H7 (cell line): ENCODE measurements around the gene KLHL24. TPM values are rescaled to one million over a fixed set of nuclear protein-coding genes. Genes with fewer than 3 reads are reported as not detected.
"Not testable (repeated sequence)": the region's sequence is repeated elsewhere in the genome, so short reads cannot be mapped to it uniquely, and the experiment has no call there.

Experiments
- DNase-seq: peaks from one replicate; pipeline ENCODE4 v3.0.0; 2012
- H3K27me3 ChIP-seq: 2 replicates; pipeline ENCODE4 v1.6.0; 2011; ENCODE audit warnings: mild to moderate bottlenecking, low read length; ENCODE audit not compliant: control insufficient read depth, insufficient read depth
- H3K36me3 ChIP-seq: replicated peaks from 2 replicates; pipeline ENCODE4 v1.5.1; 2011; ENCODE audit warnings: low read length; ENCODE audit not compliant: control insufficient read depth, insufficient read depth
- H3K4me3 ChIP-seq: 2 replicates; pipeline ENCODE4 v1.5.1; 2011; ENCODE audit warnings: low read depth, mild to moderate bottlenecking, control low read depth, low read length, moderate library complexity; ENCODE audit not compliant: insufficient read depth
- total RNA-seq: library from RNA; depleted of rRNA; stranded (reverse); fragments of >200 nt; shearing (Covaris generic); gene quantifications from 2 replicates; pipeline ENCODE4 v1.2.3, GENCODE V29; 2014

The KLHL24 gene
- total RNA-seq, 1 experiment from 2014 or later: 27.9 TPM

- DNase-seq: no peak
Observed at GRCh38 chr3:183644244-183644643, 8.8 kb downstream of the KLHL24 start.

GRCh38 chr3:183645254-183645653 lies 9.8 kb downstream of the KLHL24 start:
- no peaks in the 10 kb centered on the region; the same call in 1 of the 2 replicates for H3K36me3 ChIP-seq
- no peak overlapping the region for H3K4me3 ChIP-seq
- H3K27me3 ChIP-seq: no peaks in the 10 kb centered on the region
- no peak for DNase-seq

More at GRCh38 chr3:183644244-183644643, 8.8 kb downstream of the KLHL24 start:
- Histone ChIP-seq H3K4me3 (no peak overlapping the region), H3K36me3 (no peaks in the 10 kb centered on the region; the same call in 1 of the 2 replicates), H3K27me3 (no peaks in the 10 kb centered on the region)

- Histone ChIP-seq H3K36me3 (peaks cover 8% of the 10 kb centered on the region), H3K4me3 (no peak overlapping the region), H3K27me3 (no peaks in the 10 kb centered on the region)
- DNase-seq: no peak
Observed at GRCh38 chr3:183650554-183650953, 15.1 kb downstream of the KLHL24 start.

- DNase-seq: no peak
- H3K36me3 ChIP-seq: peaks cover 8% of the 10 kb centered on the region
- H3K4me3 ChIP-seq: no peak overlapping the region
- H3K27me3 ChIP-seq: no peaks in the 10 kb centered on the region
Observed at GRCh38 chr3:183653209-183654064, 18.0 kb downstream of the KLHL24 start.

- H3K4me3 ChIP-seq: no peak overlapping the region
- no peak for DNase-seq
- H3K27me3 ChIP-seq: no peaks in the 10 kb centered on the region
- H3K36me3 ChIP-seq: peaks cover 8% of the 10 kb centered on the region
Observed at GRCh38 chr3:183654727-183655126, 19.3 kb downstream of the KLHL24 start.

GRCh38 chr3:183662099-183662498 lies 26.7 kb downstream of the KLHL24 start:
- DNase-seq: no peak
- Histone ChIP-seq H3K27me3 (no peaks in the 10 kb centered on the region), H3K36me3 (peaks cover 6% of the 10 kb centered on the region), H3K4me3 (no peak overlapping the region)

GRCh38 chr3:183664913-183665381 lies 29.5 kb downstream of the KLHL24 start:
- no peaks in the 10 kb centered on the region for H3K27me3 ChIP-seq
- no peak overlapping the region for H3K4me3 ChIP-seq
- DNase-seq: no peak
- H3K36me3 ChIP-seq: peaks cover 11% of the 10 kb centered on the region

- no peaks in the 10 kb centered on the region for H3K27me3 ChIP-seq
- DNase-seq: no peak
- no peaks in the 10 kb centered on the region for H3K36me3 ChIP-seq
- no peak overlapping the region for H3K4me3 ChIP-seq
Observed at GRCh38 chr3:183680061-183680460, 44.6 kb downstream of the KLHL24 start.

GRCh38 chr3:183687705-183688104 lies 52.3 kb downstream of the KLHL24 start:
- Histone ChIP-seq H3K4me3 (no peak overlapping the region), H3K36me3 (no peaks in the 10 kb centered on the region), H3K27me3 (no peaks in the 10 kb centered on the region)
- no peak for DNase-seq

GRCh38 chr3:183688874-183689273 lies 53.5 kb downstream of the KLHL24 start:
- no peak overlapping the region for H3K4me3 ChIP-seq
- no peaks in the 10 kb centered on the region for H3K27me3 ChIP-seq
- no peaks in the 10 kb centered on the region for H3K36me3 ChIP-seq
- DNase-seq: no peak

- H3K36me3 ChIP-seq, H3K4me3 ChIP-seq, H3K27me3 ChIP-seq, DNase-seq: not testable (repeated sequence)
Observed at GRCh38 chr3:183689621-183690020, 54.2 kb downstream of the KLHL24 start.

GRCh38 chr3:183690402-183690995 lies 55.1 kb downstream of the KLHL24 start:
- DNase-seq: no peak
- H3K27me3 ChIP-seq: no peaks in the 10 kb centered on the region
- H3K4me3 ChIP-seq: no peak overlapping the region
- H3K36me3 ChIP-seq: no peaks in the 10 kb centered on the region

GRCh38 chr3:183692436-183692835 lies 57.0 kb downstream of the KLHL24 start:
- Histone ChIP-seq H3K36me3 (no peaks in the 10 kb centered on the region), H3K4me3 (no peak overlapping the region), H3K27me3 (no peaks in the 10 kb centered on the region)
- peak; percentile 17 for DNase-seq

GRCh38 chr3:183695569-183696364 lies 60.3 kb downstream of the KLHL24 start:
- no peaks in the 10 kb centered on the region for H3K36me3 ChIP-seq
- no peaks in the 10 kb centered on the region for H3K27me3 ChIP-seq
- no peak overlapping the region for H3K4me3 ChIP-seq
- DNase-seq: no peak
